HepG2 (cell line): ENCODE measurements around the gene YPEL5. TPM values are rescaled to one million over a fixed set of nuclear protein-coding genes. Genes with fewer than 3 reads are reported as not detected.

ENCODE experiments used
- CEBPG ChIP-seq: IDR thresholded peaks from 2 replicates; pipeline ENCODE4 v1.6.1; 2016
- ELF4 ChIP-seq: sonication (generic); formaldehyde crosslinking; IDR thresholded peaks from 2 replicates; pipeline ENCODE4 v1.5.0; 2020; ENCODE audit warnings: missing genetic modification reagents, mild to moderate bottlenecking, moderate library complexity, borderline replicate concordance
- GABPB1 ChIP-seq: IDR thresholded peaks from 2 replicates; pipeline ENCODE4 v1.6.1; 2016; ENCODE audit warnings: mild to moderate bottlenecking, missing genetic modification reagents, moderate library complexity, missing compliant biosample characterization
- MYC ChIP-seq: sonication (generic); formaldehyde crosslinking; IDR thresholded peaks from 2 replicates; pipeline ENCODE4 v1.9.0; 2021; ENCODE audit warnings: missing genetic modification reagents, borderline replicate concordance
- POGZ ChIP-seq: sonication (generic); formaldehyde crosslinking; IDR thresholded peaks from 2 replicates; pipeline ENCODE4 v1.4.0; 2020; ENCODE audit warnings: mild to moderate bottlenecking, missing genetic modification reagents
- POLR2G ChIP-seq: fragments of 200-400 bp; formaldehyde crosslinking; IDR thresholded peaks from 2 replicates; pipeline ENCODE4 v1.6.1; 2018; ENCODE audit warnings: mild to moderate bottlenecking, low read depth, low read length, moderate library complexity
- PPARG ChIP-seq: conservative IDR thresholded peaks from 2 replicates; pipeline ENCODE4 v1.6.1; 2016; ENCODE audit warnings: missing biosample characterization, missing genetic modification reagents
- TEAD3 ChIP-seq: optimal IDR thresholded peaks from 2 replicates; pipeline ENCODE3; 2016; ENCODE audit warnings: borderline replicate concordance
- ZNF12 ChIP-seq: sonication (generic); formaldehyde crosslinking; IDR thresholded peaks from 2 replicates; pipeline ENCODE4 v1.5.0; 2020; ENCODE audit warnings: missing genetic modification reagents
- ZNF282 ChIP-seq: fragments of 450-650 bp; IDR thresholded peaks from 2 replicates; pipeline ENCODE4 v1.6.1; 2018; ENCODE audit not compliant: partially characterized antibody
- ZNF407 ChIP-seq: sonication (generic); formaldehyde crosslinking; IDR thresholded peaks from one replicate; pipeline ENCODE4 v1.5.1; 2020; ENCODE audit warnings: mild to moderate bottlenecking, missing genetic modification reagents; ENCODE audit errors: not compliant biosample characterization
- ZNF441 ChIP-seq: sonication (generic); formaldehyde crosslinking; IDR thresholded peaks from 2 replicates; pipeline ENCODE4 v1.7.0; 2021; ENCODE audit warnings: missing genetic modification reagents, borderline replicate concordance
- ZNF556 ChIP-seq: sonication (generic); formaldehyde crosslinking; IDR thresholded peaks from 2 replicates; pipeline ENCODE4 v1.4.0; 2020; ENCODE audit warnings: mild to moderate bottlenecking, missing genetic modification reagents, borderline replicate concordance
- ZNF747 ChIP-seq: sonication (generic); formaldehyde crosslinking; IDR thresholded peaks from 2 replicates; pipeline ENCODE4 v1.8.1; 2023; ENCODE audit warnings: missing genetic modification reagents, mild to moderate bottlenecking, borderline replicate concordance
- polyA plus RNA-seq, 8 experiments: library from polyadenylated mRNA; depleted of rRNA in 3 of 8; stranded (reverse) in 7 of 8; unstranded in 1 of 8; fragments of >200 nt; fragmentation: Illumina TruSeq in 4 of 8; extraction: Trizol in 4 of 8; gene quantifications; 2 replicates each; pipeline versions ENCODE4 v1.2.1 to v1.2.3, GENCODE V29; 2011 to 2016; ENCODE audit warnings: low read depth in 4 of 8, missing spikeins in 1 of 8, mixed read lengths in 1 of 8; ENCODE audit not compliant: insufficient read depth in 1 of 8
- total RNA-seq, 5 experiments: library from RNA; depleted of rRNA; stranded (reverse); fragments of >200 nt; fragmentation: Illumina TruSeq; extraction: Trizol; gene quantifications; 2 replicates each; pipeline ENCODE4 v1.2.3, GENCODE V29; 2016; ENCODE audit warnings: low read depth in 1 of 5
- TF ChIP-seq, protein P1 (sequence below): sonication (generic); formaldehyde crosslinking; IDR thresholded peaks from 2 replicates; pipeline ENCODE4 v1.9.0; 2021; ENCODE audit warnings: missing genetic modification reagents, borderline replicate concordance
- TF ChIP-seq, protein P2 (sequence below): sonication (generic); formaldehyde crosslinking; IDR thresholded peaks from 2 replicates; pipeline ENCODE4 v1.9.0; 2022; ENCODE audit warnings: missing genetic modification reagents, mild to moderate bottlenecking, borderline replicate concordance

Gene YPEL5
- total and polyA plus RNA-seq, 2 of the 13 experiments (the other 11 are each of a cell fraction or from before 2014, with no cell fraction given), result 12.7 to 49.7 TPM

GRCh38 chr2:30146337-30147195 lies at the start of gene YPEL5 (continued):
- TF ChIP-seq ZNF407 (peak; percentile 60), ZNF12 (CRISPR knock-in tag) (peak; percentile 62; the same call in 1 of the 2 replicates), ZNF282 (no peak), ZNF747 (CRISPR knock-in tag) (peak; percentile 77; the same call in 1 of the 2 replicates), MYC (CRISPR knock-in tag) (peak; percentile 70), ZNF556 (CRISPR knock-in tag) (peak; percentile 4; the same call in 1 of the 2 replicates), CEBPG (CRISPR knock-in tag) (peak; percentile 83), POLR2G (peak; percentile 78), GABPB1 (CRISPR knock-in tag) (peak; percentile 73), TEAD3 (CRISPR knock-in tag) (peak; percentile 56), ELF4 (peak; percentile 68; the same call in 1 of the 2 replicates), PPARG (CRISPR knock-in tag) (0 out of 2 replicates have a peak, but pooled peaks have one; percentile 12), POGZ (peak; percentile 92), ZNF441 (CRISPR knock-in tag) (0 out of 2 replicates have a peak, but pooled peaks have one; percentile 35)
- TF ChIP-seq, protein P1, sequence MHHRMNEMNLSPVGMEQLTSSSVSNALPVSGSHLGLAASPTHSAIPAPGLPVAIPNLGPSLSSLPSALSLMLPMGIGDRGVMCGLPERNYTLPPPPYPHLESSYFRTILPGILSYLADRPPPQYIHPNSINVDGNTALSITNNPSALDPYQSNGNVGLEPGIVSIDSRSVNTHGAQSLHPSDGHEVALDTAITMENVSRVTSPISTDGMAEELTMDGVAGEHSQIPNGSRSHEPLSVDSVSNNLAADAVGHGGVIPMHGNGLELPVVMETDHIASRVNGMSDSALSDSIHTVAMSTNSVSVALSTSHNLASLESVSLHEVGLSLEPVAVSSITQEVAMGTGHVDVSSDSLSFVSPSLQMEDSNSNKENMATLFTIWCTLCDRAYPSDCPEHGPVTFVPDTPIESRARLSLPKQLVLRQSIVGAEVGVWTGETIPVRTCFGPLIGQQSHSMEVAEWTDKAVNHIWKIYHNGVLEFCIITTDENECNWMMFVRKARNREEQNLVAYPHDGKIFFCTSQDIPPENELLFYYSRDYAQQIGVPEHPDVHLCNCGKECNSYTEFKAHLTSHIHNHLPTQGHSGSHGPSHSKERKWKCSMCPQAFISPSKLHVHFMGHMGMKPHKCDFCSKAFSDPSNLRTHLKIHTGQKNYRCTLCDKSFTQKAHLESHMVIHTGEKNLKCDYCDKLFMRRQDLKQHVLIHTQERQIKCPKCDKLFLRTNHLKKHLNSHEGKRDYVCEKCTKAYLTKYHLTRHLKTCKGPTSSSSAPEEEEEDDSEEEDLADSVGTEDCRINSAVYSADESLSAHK (CRISPR knock-in tag), result no peak
- TF ChIP-seq, protein P2, sequence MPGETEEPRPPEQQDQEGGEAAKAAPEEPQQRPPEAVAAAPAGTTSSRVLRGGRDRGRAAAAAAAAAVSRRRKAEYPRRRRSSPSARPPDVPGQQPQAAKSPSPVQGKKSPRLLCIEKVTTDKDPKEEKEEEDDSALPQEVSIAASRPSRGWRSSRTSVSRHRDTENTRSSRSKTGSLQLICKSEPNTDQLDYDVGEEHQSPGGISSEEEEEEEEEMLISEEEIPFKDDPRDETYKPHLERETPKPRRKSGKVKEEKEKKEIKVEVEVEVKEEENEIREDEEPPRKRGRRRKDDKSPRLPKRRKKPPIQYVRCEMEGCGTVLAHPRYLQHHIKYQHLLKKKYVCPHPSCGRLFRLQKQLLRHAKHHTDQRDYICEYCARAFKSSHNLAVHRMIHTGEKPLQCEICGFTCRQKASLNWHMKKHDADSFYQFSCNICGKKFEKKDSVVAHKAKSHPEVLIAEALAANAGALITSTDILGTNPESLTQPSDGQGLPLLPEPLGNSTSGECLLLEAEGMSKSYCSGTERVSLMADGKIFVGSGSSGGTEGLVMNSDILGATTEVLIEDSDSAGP (CRISPR knock-in tag), result peak; percentile 100
